GM21576 (cell line): ENCODE measurements around the gene PCBP3.

Experiments
- ATAC-seq: cut with Tn5 transposase; IDR thresholded peaks from one replicate; pipeline ENCODE4 v1.9.1; 2021; ENCODE audit warnings: mild to moderate bottlenecking, moderate library complexity; ENCODE audit not compliant: unreplicated experiment

PCBP3 gene

GRCh38 chr21:45899317-45900033 lies 255.9 kb downstream of the PCBP3 start:
- no peak for ATAC-seq

- no peak for ATAC-seq
Measured at GRCh38 chr21:45900034-45900868, 256.7 kb downstream of the PCBP3 start.

GRCh38 chr21:45901061-45901690 lies 257.7 kb downstream of the PCBP3 start:
- no peak for ATAC-seq

GRCh38 chr21:45902292-45902995 lies 258.9 kb downstream of the PCBP3 start:
- ATAC-seq, result no peak

GRCh38 chr21:45905196-45905595 lies 261.7 kb downstream of the PCBP3 start:
- ATAC-seq, result no peak

- ATAC-seq, result no peak
Measured at GRCh38 chr21:45906196-45906805, 262.8 kb downstream of the PCBP3 start.

GRCh38 chr21:45906859-45907258 lies 263.3 kb downstream of the PCBP3 start:
- ATAC-seq, result no peak

GRCh38 chr21:45908536-45909237 lies 265.2 kb downstream of the PCBP3 start:
- ATAC-seq, result no peak

GRCh38 chr21:45909238-45909988 lies 265.9 kb downstream of the PCBP3 start:
- no peak for ATAC-seq

GRCh38 chr21:45910155-45910547 lies 266.6 kb downstream of the PCBP3 start:
- ATAC-seq, result no peak

GRCh38 chr21:45910548-45911221 lies 267.2 kb downstream of the PCBP3 start:
- ATAC-seq, result no peak

- no peak for ATAC-seq
Measured at GRCh38 chr21:45911806-45912325, 268.3 kb downstream of the PCBP3 start.

- no peak for ATAC-seq
Measured at GRCh38 chr21:45912611-45913417, 269.3 kb downstream of the PCBP3 start.

- no peak for ATAC-seq
Measured at GRCh38 chr21:45913418-45913765, 269.9 kb downstream of the PCBP3 start.

GRCh38 chr21:45913886-45914285 lies 270.4 kb downstream of the PCBP3 start:
- no peak for ATAC-seq

- ATAC-seq, result no peak
Measured at GRCh38 chr21:45914321-45914845, 270.9 kb downstream of the PCBP3 start.

- ATAC-seq, result no peak
Measured at GRCh38 chr21:45916011-45916840, 272.7 kb downstream of the PCBP3 start.
